GM21786 (cell line): ENCODE measurements around the gene PPP1R3A.
"Not testable (repeated sequence)": the region's sequence is repeated elsewhere in the genome, so short reads cannot be mapped to it uniquely, and the experiment has no call there.

Experiments
- ATAC-seq: cut with Tn5 transposase; IDR thresholded peaks from one replicate; pipeline ENCODE4 v1.9.1; 2021; ENCODE audit not compliant: unreplicated experiment

The PPP1R3A gene, protein sequence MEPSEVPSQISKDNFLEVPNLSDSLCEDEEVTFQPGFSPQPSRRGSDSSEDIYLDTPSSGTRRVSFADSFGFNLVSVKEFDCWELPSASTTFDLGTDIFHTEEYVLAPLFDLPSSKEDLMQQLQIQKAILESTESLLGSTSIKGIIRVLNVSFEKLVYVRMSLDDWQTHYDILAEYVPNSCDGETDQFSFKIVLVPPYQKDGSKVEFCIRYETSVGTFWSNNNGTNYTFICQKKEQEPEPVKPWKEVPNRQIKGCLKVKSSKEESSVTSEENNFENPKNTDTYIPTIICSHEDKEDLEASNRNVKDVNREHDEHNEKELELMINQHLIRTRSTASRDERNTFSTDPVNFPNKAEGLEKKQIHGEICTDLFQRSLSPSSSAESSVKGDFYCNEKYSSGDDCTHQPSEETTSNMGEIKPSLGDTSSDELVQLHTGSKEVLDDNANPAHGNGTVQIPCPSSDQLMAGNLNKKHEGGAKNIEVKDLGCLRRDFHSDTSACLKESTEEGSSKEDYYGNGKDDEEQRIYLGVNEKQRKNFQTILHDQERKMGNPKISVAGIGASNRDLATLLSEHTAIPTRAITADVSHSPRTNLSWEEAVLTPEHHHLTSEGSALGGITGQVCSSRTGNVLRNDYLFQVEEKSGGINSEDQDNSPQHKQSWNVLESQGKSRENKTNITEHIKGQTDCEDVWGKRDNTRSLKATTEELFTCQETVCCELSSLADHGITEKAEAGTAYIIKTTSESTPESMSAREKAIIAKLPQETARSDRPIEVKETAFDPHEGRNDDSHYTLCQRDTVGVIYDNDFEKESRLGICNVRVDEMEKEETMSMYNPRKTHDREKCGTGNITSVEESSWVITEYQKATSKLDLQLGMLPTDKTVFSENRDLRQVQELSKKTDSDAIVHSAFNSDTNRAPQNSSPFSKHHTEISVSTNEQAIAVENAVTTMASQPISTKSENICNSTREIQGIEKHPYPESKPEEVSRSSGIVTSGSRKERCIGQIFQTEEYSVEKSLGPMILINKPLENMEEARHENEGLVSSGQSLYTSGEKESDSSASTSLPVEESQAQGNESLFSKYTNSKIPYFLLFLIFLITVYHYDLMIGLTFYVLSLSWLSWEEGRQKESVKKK

GRCh38 chr7:113918946-113919345 lies at the start of gene PPP1R3A:
TSS of gene PPP1R3A (minus strand) at chr7:113919009. CDS start at chr7:113918996, 13 bp downstream.
- ATAC-seq = no peak

DNA sequence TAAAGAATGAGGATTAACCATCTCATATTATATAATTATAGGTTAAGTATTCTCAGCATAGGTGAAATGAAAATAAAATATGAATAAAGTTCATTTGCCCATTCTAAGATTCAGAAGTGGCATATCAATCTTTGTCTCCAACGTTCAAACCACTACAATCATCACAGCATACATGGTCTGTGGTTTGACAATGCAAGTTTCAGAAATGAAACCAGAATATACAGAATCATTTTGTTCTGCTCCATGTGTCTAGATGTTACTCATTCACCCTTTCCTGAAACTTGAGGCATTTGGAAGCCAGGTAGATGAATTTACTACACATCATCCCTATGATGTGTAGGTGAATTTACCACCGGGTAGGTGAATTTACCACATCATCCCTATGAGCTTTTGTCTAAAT lies 44.5 kb upstream of the PPP1R3A start:
- no peak for ATAC-seq

DNA sequence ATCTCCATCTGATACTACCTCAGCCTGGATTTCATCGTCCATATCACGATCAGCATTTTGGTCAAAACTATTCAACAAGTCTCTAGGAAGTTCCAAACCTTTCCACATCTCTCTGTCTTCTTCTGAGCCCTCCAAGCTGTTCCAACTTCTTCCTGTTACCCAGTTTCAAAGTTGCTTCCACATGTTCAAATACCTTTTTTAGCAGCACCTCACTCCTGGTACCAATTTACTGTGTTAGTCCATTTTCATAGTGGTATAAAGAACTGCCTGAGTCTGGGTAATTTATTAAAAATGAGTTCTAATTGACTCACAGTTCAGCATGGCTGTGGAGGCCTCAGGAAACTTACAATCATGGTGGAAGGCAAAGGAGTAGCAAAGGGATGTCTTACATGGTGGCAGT lies 41.1 kb upstream of the PPP1R3A start:
- no peak for ATAC-seq

DNA sequence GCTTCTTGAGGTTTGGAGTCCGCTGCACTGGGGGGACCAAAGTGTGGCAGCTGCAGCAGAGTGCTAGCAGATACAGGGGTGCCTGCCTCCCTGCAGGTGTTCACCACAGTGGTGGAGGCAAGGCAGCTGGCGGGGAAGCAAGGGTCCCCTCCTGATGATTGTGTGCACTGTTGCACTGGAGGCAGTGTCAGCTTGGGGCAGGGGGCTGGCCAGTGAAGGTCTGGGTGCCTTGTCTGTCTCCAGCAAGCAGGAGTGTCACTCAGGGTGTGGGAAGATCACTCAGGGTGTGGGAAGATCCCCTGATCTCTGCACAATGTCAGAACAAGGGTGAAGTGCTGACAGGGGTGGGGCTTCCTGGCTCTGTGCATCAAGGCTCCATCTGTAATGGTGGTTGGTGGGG lies 36.3 kb upstream of the PPP1R3A start:
- ATAC-seq = no peak

- ATAC-seq = no peak
These were observed 34.7 kb upstream of the PPP1R3A start for GRCh38 chr7:113953553-113953952.

DNA sequence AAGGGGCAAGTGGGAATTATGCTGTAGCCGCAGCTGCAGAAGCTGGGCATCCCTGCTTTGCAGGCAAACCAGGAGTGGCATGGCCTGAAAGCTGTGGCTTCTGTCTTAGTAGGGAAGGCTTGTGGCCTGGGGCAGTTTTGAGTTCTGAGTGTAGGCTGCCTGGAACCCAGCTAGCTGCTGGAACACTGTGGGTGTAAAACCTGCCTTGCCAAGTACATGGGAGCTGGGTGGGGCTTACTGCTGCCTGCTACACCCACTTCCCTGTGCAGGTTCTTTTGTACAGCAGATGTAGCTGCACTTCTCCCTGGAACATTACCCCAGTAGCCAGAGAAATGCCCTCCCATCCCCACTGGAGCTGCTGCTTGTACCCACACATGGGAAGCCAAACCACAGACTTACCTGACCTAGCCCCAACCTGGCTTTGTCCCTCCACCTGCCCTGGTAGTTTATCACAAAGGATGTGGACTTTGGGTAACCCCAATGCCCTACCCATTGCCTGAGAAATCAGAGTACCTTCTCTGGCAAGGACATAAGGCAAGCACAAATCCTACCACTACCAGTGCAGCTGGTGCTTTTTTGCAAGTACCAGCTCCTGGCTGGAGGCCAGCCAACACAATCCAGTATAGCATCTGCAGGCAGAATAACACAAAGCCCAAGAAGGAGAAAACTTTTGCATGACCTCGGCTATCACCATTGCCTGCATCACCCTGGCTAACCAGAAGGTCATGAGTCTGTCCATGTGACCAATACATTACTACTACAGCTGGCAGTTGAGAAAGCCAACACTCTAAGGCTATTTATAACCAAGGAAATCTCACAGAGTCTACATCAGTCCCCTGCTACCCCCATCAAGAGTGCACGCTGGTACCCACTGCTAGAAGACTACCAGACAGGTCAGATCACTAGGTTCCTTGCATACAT lies 26.5 kb upstream of the PPP1R3A start:
- ATAC-seq = no peak

- no peak for ATAC-seq
These were observed 18.2 kb upstream of the PPP1R3A start for GRCh38 chr7:113936982-113937381.

GRCh38 chr7:113936535-113936934 lies 17.7 kb upstream of the PPP1R3A start:
- ATAC-seq = no peak

DNA sequence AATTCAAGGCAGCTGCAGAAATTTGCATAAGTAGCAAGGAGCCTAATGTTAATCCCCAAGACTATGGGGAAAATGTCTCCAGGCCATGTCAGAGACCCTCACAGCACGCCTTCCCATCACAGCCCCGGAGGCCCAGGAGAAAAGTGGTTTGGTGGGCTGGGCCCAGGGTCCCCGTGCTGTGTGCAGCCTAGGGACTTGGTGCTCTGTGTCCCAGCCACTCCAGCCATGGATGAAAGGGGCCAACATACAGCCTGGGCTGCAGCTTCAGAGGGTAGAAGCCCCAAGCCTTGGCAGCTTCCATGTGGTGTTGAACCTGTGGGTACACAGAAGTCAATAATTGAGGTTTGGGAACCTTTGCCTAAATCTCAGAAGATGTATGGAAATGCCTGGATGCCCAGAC lies 10.6 kb upstream of the PPP1R3A start:
- not testable (repeated sequence) for ATAC-seq

DNA sequence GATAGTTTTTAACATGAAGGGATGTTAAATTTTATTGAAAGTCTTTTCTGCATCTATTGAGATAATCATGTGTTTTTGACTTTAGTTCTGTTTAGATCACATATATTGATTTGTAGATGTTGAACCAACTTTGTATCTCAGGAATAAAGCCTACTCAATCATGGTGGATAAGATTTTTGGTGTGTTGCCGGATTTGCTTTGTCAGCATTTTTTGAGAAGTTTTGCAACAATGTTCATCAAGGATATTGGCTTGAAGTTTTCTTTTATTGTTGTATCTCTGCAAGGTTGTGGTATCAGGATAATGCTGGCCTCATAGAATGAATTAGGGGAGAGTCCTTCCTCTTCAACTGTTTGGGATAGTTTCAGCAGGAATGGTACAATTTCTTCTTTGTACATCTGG lies 9.3 kb upstream of the PPP1R3A start:
- no peak for ATAC-seq

DNA sequence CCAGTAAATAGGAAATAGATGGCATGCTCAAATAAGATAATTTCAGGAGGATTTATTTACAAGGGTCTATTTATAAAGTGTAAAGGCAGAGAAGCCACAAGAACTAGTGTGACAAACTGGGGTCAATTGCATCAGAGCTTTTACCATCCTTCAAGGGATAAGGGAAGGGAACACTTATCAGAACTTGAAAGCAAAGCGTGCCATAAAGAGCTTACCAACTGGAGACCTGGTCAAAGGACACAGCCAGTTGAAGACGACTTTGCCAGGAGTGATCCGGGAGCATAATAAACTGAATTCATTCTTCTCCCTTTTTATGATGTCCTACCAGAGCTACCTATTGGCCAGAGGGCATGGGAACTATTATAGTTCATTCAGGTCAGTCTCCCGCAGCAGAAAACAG lies 3.2 kb upstream of the PPP1R3A start:
- no peak for ATAC-seq

GRCh38 chr7:113921363-113921762 lies 2.6 kb upstream of the PPP1R3A start:
- no peak for ATAC-seq

- no peak for ATAC-seq
These were observed 969 bp downstream of the PPP1R3A start for GRCh38 chr7:113917840-113918239.

DNA sequence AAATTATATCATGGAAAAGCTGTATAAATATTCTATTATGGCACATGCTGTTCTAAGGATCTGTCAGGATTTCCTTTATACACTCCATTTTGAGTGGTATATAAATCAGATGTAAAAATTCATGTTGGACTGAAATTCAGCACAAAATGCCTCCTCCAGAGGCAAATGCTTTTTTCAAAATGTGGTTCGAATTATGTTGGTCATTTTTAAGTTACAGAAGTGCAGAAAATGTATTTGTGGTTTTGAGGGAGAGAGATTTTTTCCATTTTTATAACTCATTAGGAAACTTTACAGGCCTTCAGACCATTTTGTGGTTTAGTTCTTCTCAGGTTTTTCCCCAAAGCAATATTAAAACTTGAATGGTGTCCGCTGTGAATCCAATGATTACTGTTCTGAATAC lies 2.9 kb downstream of the PPP1R3A start:
- ATAC-seq = no peak

GRCh38 chr7:113912876-113913275 lies 5.9 kb downstream of the PPP1R3A start:
- no peak for ATAC-seq

DNA sequence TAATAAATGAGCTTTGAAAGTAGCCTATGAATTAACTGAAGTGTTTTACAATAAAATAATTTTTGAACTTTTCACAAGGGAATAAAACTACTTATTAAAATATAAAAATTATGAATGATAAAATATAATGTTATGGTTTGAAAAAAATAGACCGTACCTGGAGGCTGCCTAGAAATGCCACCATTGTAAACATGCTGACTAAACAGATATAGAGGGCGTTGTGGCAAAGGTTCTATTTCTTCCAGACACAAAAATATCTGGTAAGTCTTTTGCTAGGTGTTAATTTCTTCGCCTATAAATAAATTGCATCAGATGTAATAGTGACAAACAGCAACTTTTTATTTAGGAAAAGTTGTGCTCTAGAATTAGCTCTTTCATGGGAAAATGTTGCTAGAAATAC lies 11.2 kb downstream of the PPP1R3A start:
- ATAC-seq = no peak

DNA sequence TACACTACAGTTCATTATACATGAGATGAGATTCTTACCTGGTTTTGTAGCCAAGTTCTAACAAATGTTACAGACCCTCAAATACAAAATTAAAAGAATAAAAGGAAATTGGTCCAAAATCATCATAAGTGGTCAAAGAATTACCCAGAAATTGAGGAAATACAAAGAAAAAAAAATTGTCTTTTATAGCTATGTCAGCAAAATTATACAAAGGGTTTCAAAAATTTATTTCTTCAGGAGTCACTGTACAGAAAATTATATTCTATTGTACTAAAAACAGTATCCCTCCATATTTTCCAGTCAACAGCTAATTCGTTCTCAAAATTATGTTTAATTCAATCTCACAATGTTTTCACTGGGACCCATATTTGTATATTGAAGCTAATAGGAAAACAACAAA lies 14.3 kb downstream of the PPP1R3A start:
- ATAC-seq = no peak

DNA sequence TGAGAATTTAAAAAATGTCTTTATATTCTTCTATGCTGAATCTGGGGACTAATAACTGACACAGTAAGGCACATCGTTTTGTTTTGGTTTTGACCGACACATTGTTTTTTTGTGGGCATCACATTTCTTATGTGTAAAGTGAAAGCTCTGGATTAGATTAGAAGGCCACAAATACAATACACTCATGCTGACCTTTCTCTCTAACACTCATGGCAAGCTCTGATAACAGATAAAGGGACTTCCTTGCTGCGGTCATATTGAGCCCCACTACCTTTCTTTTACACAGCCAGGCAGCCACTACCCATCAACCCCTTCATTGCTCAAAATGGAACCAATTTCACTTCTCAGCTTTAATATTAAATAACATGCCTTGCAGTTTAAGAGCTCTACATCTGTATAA lies 26.0 kb downstream of the PPP1R3A start:
- ATAC-seq = no peak

- ATAC-seq = no peak
These were observed 27.0 kb downstream of the PPP1R3A start for GRCh38 chr7:113891828-113892227.

DNA sequence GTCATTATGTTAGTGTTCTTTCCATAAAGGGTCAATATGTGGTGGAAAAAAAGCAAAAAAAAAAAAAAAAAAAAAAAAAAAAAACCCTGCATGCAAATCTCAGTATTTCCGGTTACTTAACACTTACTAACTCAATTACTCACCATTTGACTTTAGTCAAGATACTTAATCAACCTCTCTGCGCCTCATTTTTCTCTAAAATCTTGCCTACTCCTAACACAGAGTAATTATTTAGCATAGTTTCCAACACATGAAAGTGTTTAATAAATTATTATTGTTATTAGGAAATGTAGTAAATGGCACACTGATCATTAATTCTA lies 27.8 kb downstream of the PPP1R3A start:
- ATAC-seq = no peak
